GM19351 (cell line): ENCODE measurements around the gene IFNG.

Source experiments
- ATAC-seq: cut with Tn5 transposase; IDR thresholded peaks from one replicate; pipeline ENCODE4 v1.9.1; 2021; ENCODE audit warnings: mild to moderate bottlenecking, moderate library complexity; ENCODE audit not compliant: unreplicated experiment

Gene IFNG

DNA sequence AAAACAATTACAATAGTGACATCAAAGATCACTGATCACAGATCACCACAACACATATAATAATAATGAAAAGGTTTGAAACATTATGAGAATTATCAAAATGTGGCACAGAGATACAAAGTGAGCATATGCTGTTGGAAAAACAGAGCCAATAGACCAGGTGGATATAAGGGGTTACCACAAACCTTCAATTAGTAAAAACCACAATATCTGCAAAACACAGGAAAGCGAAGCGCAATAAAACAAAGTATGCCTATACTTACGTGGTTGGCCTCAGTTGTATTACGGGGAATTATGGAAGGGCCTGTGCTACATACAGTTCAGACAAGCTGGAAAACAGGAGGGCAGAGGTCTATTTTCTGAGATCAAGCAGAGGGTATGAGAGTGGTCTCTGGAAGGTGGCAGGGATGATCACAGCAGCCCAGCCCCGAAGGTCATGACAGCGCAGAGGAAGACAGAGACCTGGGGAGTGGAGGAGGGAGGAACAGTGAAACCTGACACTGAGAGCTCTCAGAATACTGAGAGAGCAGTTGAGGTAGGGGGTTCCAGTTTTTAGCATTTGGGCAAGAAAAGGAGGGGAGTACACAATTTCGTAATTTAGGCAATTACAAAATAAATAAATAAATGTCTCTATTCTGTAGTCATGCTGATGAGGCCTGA lies 41.3 kb downstream of the IFNG start:
- no peak for ATAC-seq

DNA sequence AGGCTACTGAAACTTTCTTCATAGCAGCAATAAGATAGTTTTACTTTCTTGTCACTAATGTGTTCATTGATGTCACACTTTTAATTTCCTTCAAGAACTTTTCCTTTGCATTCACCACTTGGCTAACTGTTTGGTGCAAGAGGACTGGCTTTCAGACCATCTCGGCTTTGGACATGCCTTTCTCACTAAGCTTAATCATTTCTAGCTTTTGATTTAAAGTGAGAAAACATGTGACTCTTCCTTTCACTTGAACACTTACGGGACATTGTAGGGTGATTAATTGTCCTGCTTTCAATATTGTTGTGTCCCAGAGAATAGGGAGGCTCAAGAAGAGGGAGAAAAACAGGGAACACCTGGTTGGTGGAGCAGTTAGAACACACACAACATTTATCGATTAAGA lies 41.9 kb downstream of the IFNG start:
- ATAC-seq, result no peak

GRCh38 chr12:68115281-68115680 lies 44.3 kb downstream of the IFNG start:
- no peak for ATAC-seq

- no peak for ATAC-seq
These were observed 44.9 kb downstream of the IFNG start for GRCh38 chr12:68114606-68115005.

DNA sequence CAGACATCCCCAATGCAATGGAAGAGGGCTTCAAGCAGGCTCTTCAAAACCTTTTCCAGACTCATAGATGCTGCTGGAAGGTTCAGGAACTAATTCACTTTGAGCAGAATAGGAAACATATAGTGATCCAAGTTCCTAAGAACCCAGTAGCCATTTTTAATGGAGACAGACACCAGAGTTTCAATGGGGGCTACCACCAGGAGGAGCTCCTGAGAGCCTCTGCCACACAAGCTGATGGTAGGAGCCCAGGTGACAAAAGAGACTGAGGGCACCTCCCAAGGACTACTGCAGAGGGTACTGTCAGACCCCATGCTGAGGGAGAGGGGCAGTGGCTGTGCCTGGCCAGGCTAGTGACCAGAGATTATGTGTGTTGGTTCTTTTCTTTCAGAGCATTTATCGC lies 45.9 kb downstream of the IFNG start:
- ATAC-seq, result no peak

DNA sequence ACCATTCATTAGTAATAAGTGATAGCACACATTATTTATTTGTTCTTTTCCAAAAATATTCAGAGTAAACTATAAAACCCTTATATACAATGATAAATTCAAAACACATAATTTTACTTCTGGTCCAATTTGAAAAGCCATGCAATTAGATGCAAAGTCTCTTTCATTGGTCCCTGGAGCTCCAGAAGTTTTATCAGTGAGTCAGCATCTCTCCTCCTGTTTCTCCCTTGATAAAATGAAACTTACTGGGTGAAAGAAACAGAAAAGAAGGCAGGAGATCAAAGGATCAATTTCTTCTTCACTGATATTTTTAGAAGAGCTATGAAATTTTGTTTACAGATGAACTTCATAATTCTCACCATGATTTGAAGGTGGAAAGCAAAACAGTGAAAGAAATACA lies 47.5 kb downstream of the IFNG start:
- ATAC-seq, result no peak

DNA sequence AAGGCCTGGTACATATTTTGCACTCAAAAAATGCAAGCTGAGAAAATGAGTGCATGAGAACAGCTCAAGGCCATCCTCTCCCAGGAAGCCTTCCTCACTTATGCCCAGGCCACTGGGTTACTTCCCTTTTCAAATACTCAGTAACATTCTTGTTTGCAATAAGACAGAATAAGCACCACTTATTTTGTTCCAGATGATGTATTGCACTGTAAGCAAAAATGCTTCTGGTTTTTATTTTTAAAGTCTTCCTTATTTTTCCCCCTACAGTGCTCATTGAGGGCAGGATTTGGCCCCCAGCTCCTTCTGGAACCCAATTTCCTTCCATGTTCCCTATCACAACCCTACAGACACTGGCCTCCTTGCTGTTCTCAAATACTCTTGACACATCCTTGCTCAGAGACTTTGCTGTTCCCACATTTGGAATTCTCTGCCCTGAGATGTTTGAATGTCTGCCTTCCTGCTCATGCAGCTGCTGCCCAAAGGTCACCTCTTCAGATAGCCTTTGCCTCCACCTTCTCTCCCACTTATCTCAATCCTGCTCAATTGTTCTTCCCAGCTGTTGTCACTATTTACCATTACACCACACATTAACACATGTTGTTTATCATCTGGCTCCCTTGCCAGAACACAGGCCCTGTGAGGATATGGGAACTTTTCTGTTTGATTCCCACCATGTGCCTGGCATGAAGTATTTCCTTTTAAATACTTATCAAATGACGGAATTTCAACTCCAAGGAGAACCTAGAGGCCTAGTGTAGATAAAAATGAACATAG lies 49.9 kb downstream of the IFNG start:
- ATAC-seq, result no peak

GRCh38 chr12:68109001-68109400 lies 50.5 kb downstream of the IFNG start:
- no peak for ATAC-seq

DNA sequence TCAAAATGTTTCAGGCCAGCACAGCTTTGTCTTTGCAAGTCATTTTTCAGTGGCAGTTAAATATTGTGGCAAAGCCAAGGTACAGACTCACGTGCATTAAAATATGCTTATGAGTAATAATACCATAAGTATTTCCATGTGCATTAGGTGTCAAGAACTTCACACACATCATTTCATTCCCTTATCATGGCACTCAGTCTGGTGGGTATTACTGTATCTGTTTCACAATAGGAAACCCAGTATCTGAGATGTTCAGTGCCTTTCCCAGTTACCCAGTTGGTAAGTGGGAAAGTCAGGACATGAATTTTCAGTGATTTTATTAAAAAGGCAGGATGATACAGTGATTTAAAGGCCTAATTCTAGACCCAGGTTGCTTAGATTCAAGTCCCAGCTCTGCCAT lies 52.9 kb downstream of the IFNG start:
- ATAC-seq, result no peak

DNA sequence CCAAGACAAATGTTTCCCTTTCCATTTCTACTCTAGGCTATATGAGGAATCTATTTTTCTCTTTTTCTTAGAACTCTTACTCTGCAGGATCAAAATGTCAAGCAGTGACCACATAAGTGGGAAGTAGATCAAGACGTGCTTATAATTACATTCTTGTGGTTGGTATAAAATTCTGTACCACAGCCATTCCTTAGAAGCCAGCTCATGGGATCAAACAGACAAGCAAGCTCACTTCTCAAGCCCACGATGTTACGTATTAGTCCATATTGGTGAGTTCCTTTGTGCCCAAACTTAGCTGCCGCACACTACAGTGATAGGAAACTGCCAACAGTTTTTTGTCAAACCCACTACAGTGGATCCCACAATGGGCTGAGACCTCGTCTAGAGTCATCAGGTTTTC lies 53.4 kb downstream of the IFNG start:
- no peak for ATAC-seq
